NCI-H524 treated with DMSO at 0.1 percent for 48 hours (cell line): Measurements from ENCODE around the gene UMOD.
"Not testable (repeated sequence)": the region's sequence is repeated elsewhere in the genome, so short reads cannot be mapped to it uniquely, and the experiment has no call there.

Source experiments
- DNase-seq: peaks from one replicate; lab custom pipeline; 2025; lab: John Stamatoyannopoulos, UW

Gene UMOD

GRCh38 chr16:20321051-20321450, 31.5 kb downstream of the UMOD start:
- DNase-seq = not testable (repeated sequence)

GRCh38 chr16:20320592-20320991, 31.9 kb downstream of the UMOD start:
- DNase-seq = no peak

GRCh38 chr16:20320178-20320577, 32.3 kb downstream of the UMOD start:
- DNase-seq = no peak

GRCh38 chr16:20319406-20319805, 33.1 kb downstream of the UMOD start:
- no peak for DNase-seq

- DNase-seq = no peak
Measured at GRCh38 chr16:20318437-20318836, 34.1 kb downstream of the UMOD start.

GRCh38 chr16:20318006-20318405, 34.5 kb downstream of the UMOD start:
- DNase-seq = no peak

- no peak for DNase-seq
Measured at GRCh38 chr16:20317117-20317516, 35.4 kb downstream of the UMOD start.

- DNase-seq = no peak
Measured at GRCh38 chr16:20316715-20317114, 35.8 kb downstream of the UMOD start.

GRCh38 chr16:20315764-20316163, 36.8 kb downstream of the UMOD start:
- DNase-seq = no peak

- no peak for DNase-seq
Measured at GRCh38 chr16:20314575-20314974, 37.9 kb downstream of the UMOD start.

- no peak for DNase-seq
Measured at GRCh38 chr16:20313741-20314140, 38.8 kb downstream of the UMOD start.

- not testable (repeated sequence) for DNase-seq
Measured at GRCh38 chr16:20312536-20313095, 39.9 kb downstream of the UMOD start.

- DNase-seq = no peak
Measured at GRCh38 chr16:20311548-20311947, 41.0 kb downstream of the UMOD start.

- no peak for DNase-seq
Measured at GRCh38 chr16:20310421-20311395, 41.8 kb downstream of the UMOD start.

- no peak for DNase-seq
Measured at GRCh38 chr16:20309786-20310185, 42.7 kb downstream of the UMOD start.

GRCh38 chr16:20308801-20309590, 43.5 kb downstream of the UMOD start:
- DNase-seq = no peak

- no peak for DNase-seq
Measured at GRCh38 chr16:20308266-20308665, 44.2 kb downstream of the UMOD start.

- no peak for DNase-seq
Measured at GRCh38 chr16:20307791-20308190, 44.7 kb downstream of the UMOD start.

GRCh38 chr16:20307240-20307671, 45.3 kb downstream of the UMOD start:
- DNase-seq = no peak

- DNase-seq = no peak
Measured at GRCh38 chr16:20306401-20306800, 46.1 kb downstream of the UMOD start.

- no peak for DNase-seq
Measured at GRCh38 chr16:20303012-20303411, 49.5 kb downstream of the UMOD start.

- DNase-seq = no peak
Measured at GRCh38 chr16:20302389-20302788, 50.1 kb downstream of the UMOD start.

- no peak for DNase-seq
Measured at GRCh38 chr16:20301840-20302239, 50.7 kb downstream of the UMOD start.
